ENCODE results near the gene NUP85.
"Not testable (repeated sequence)": the region's sequence is repeated elsewhere in the genome, so short reads cannot be mapped to it uniquely, and the experiment has no call there.

Gene NUP85

GRCh38 chr17:75207050-75207407, 1.6 kb downstream of the NUP85 start:
- not testable (repeated sequence) for DNase-seq

- DNase-seq = no peak
Observed at GRCh38 chr17:75207760-75208159, 2.3 kb downstream of the NUP85 start.

- no peak for DNase-seq
Observed at GRCh38 chr17:75208161-75208560, 2.7 kb downstream of the NUP85 start.

GRCh38 chr17:75209061-75209460, 3.6 kb downstream of the NUP85 start:
- DNase-seq = no peak

- no peak for DNase-seq
Observed at GRCh38 chr17:75218131-75218530, 12.7 kb downstream of the NUP85 start.

GRCh38 chr17:75219815-75220214, 14.3 kb downstream of the NUP85 start:
- DNase-seq = no peak

GRCh38 chr17:75225016-75225415, 19.5 kb downstream of the NUP85 start:
- no peak for DNase-seq

- DNase-seq = no peak
Observed at GRCh38 chr17:75227729-75228128, 22.2 kb downstream of the NUP85 start.

- no peak for DNase-seq
Observed at GRCh38 chr17:75228305-75228704, 22.8 kb downstream of the NUP85 start.

- no peak for DNase-seq
Observed at GRCh38 chr17:75228847-75229246, 23.4 kb downstream of the NUP85 start.

- no peak for DNase-seq
Observed at GRCh38 chr17:75231071-75231470, 25.6 kb downstream of the NUP85 start.

GRCh38 chr17:75231741-75232464, 26.4 kb downstream of the NUP85 start:
- DNase-seq = no peak

GRCh38 chr17:75232786-75233185, 27.3 kb downstream of the NUP85 start:
- DNase-seq = no peak

- no peak for DNase-seq
Observed at GRCh38 chr17:75237100-75238014, 31.9 kb downstream of the NUP85 start.

GRCh38 chr17:75238020-75238580, 32.6 kb downstream of the NUP85 start:
- no peak for DNase-seq

GRCh38 chr17:75238684-75239191, 33.3 kb downstream of the NUP85 start:
- DNase-seq = no peak

GRCh38 chr17:75239214-75239613, 33.7 kb downstream of the NUP85 start:
- no peak for DNase-seq

- DNase-seq = no peak
Observed at GRCh38 chr17:75239778-75240393, 34.4 kb downstream of the NUP85 start.

- DNase-seq = no peak
Observed at GRCh38 chr17:75240394-75241142, 35.1 kb downstream of the NUP85 start.

- no peak for DNase-seq
Observed at GRCh38 chr17:75241143-75241430, 35.6 kb downstream of the NUP85 start.

GRCh38 chr17:75241502-75241901, 36.0 kb downstream of the NUP85 start:
- no peak for DNase-seq

GRCh38 chr17:75241996-75242460, 36.5 kb downstream of the NUP85 start:
- DNase-seq = no peak

All from cortex of kidney (tissue), 1 donor.